Measurements from ENCODE around the gene ZNF462.

The ZNF462 gene

DNA sequence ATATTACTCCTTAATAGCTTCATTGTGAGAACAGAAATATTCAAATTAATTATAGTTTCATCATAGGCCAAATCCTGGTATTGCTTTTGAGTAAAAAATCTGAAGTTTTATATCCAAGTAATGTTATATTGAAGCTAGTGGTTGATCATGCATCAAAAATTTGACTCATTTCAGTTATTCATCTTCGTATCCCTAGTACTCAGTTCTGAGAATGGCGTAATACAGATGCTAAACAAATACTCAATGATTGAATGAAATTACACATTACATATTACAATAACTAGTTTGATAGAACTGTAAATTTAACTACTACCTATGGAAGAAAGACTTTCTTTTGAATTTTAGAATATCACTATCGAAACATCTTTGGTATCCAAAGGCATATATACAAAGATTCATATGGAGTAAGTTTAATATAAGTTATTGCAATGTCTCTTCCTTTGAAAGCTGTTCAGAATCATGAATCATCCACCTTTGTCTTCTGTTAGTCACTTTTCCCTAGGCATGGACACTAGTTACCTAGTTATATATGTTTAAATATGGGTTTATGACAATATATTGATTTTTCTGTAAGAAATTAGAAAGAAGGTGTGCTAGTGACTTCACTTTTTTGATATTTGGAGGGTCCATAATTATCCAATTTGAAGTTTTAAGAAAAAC lies 5.0 kb upstream of the ZNF462 start:
- Mint-ChIP-seq H3K36me3 (peaks cover 0 to 2% of the 10 kb centered on the region in 2 donors), H3K4me1 (peaks cover 18 to 32% of the 10 kb centered on the region in 2 donors), H3K27ac (no peak overlapping the region), H3K27me3 (peaks cover 49 to 51% of the 10 kb centered on the region in 2 donors), H3K9me3 (no peaks in the 10 kb centered on the region), H3K4me3 (no peak overlapping the region)
- ATAC-seq (replicated peaks) (no peak), DNase-seq (no peak)

GRCh38 chr9:106859957-106860720 lies 2.8 kb upstream of the ZNF462 start:
- H3K4me3 Mint-ChIP-seq: peak overlapping the region; percentile 52 to 82
- DNase-seq: no peak
- no peak for ATAC-seq (replicated peaks)
- peaks cover 0 to 2% of the 10 kb centered on the region in 2 donors for H3K36me3 Mint-ChIP-seq
- peaks cover 29 to 51% of the 10 kb centered on the region in 2 donors for H3K4me1 Mint-ChIP-seq
- no peaks in the 10 kb centered on the region for H3K9me3 Mint-ChIP-seq
- peaks cover 69 to 70% of the 10 kb centered on the region in 2 donors for H3K27me3 Mint-ChIP-seq
- peak overlapping the region; percentile 72 for H3K27ac Mint-ChIP-seq

DNA sequence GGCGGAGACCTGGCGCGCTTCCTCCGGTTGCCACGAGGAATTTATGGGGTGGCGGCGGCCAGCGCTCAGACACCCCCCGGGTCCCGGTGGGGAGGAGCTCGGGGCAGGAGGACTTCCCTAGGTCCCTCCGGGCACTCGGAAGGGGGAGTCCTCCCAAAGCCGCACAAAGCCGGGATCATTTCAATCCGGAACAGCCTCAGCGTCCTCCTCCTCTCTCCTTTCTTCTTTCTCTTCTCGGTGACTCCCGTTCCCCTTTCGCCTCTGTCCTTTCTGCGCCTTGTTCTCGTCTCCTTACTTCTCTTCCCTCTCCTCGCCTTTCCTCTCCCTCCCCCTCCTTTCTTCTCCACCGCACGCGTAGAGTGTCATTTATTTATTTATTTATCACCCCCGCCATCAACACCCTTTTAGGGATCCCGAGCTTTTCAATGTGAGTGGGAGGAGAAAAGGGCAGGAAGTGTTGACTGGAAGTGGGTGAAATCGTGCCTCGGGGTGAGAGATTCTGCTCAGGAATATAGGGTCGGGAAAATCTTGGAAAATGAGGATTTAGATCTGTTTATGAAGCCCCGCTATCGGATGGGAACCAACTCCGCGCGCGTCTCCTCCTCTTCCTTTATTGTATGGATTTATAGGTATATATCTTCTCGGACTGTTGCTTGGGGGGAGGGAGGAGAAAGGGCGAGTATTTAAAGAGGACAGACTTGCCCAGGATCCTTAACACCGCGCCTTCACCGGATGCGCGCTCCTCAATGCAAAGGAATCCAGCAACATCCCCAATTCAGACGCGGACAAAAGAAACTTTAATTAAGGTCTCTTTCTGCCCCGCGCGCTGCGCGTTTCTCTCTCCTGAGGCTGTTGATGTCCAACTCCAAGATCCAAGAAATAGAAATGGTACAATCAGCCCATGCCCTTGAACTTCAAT lies 2.0 kb upstream of the ZNF462 start:
- peak overlapping the region; percentile 52 to 82 for H3K4me3 Mint-ChIP-seq
- ATAC-seq (replicated peaks) (no peak), DNase-seq (no peak)
- peaks cover 0 to 2% of the 10 kb centered on the region in 2 donors for H3K36me3 Mint-ChIP-seq
- H3K4me1 Mint-ChIP-seq: peaks cover 29 to 51% of the 10 kb centered on the region in 2 donors
- H3K27ac Mint-ChIP-seq: peak overlapping the region; percentile 72
- H3K9me3 Mint-ChIP-seq: no peaks in the 10 kb centered on the region
- peaks cover 78% of the 10 kb centered on the region in 2 donors for H3K27me3 Mint-ChIP-seq

DNA sequence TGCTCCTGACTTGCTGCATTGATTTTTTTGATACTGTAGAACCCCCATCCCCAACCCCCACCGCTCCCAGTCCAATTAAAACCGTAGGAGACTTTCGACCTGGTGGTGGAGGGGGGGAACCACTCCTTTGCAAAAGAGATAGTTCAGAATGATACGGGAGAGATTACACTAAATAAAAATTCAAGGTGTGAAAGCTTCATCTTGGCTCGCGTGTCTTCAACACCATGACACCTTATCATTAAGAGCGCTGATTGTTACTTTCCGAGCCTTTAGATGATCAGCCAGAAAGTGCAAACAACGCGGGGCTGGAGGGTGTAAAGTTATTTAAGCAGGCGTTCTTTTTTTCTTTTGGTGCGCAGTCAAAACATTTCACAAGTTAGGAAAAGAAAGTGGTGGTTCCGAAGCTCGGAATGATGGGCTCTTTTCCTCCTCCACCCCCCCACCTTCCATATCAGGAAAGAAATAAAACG lies 1.3 kb upstream of the ZNF462 start:
- peaks cover 0 to 2% of the 10 kb centered on the region in 2 donors for H3K36me3 Mint-ChIP-seq
- peaks cover 29 to 51% of the 10 kb centered on the region in 2 donors for H3K4me1 Mint-ChIP-seq
- H3K4me3 Mint-ChIP-seq: peak overlapping the region; percentile 52 to 82
- peaks cover 78 to 79% of the 10 kb centered on the region in 2 donors for H3K27me3 Mint-ChIP-seq
- H3K27ac Mint-ChIP-seq: peak overlapping the region; percentile 72
- H3K9me3 Mint-ChIP-seq: no peaks in the 10 kb centered on the region
- DNase-seq: no peak
- ATAC-seq (replicated peaks): no peak

- Mint-ChIP-seq H3K4me1 (peaks cover 29 to 51% of the 10 kb centered on the region in 2 donors), H3K27ac (peak overlapping the region; percentile 5), H3K9me3 (no peaks in the 10 kb centered on the region), H3K4me3 (peak overlapping the region; percentile 80 to 82), H3K27me3 (peaks cover 73% of the 10 kb centered on the region in 2 donors), H3K36me3 (peaks cover 0 to 2% of the 10 kb centered on the region in 2 donors)
- ATAC-seq (replicated peaks): peak; percentile 40 to 45
- no peak for DNase-seq
These were observed 701 bp upstream of the ZNF462 start for GRCh38 chr9:106862110-106862820.

DNA sequence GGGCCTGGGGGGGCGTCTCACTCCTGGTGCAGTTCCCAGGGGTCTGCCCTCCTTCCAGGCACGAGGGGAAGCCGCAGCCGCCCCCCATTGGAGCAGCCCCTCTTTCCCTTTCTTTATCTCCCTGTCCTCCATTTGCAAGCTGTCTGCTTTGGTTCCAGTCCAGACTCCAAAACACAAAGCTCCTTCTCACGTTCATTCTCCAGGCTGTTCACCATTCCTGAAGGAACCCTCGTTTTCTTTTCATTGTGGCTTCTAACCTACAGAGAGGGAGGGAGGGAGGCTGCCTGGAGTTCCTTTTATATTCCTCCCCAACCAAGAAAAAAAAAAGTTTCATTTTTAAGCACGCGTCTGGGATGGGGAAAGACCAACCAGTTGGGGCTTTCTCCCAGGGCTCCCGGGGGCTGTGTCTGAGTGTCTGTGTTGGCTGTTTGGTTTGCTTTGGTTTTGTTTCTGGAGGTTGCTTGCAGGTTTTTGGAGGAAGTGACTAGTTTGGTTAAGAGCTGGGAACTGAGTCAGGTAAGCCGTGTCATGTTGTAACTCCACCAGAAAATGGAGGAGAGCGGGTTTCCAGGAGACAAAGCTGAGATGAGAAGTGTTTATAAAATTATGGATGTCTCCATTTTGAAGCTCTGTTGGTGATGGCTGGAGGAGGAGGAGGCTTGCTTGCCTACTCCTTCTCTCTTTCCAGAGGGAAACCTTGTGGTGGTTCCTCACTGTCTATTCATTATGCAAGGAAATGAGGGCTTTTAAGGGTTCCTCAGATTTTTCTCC lies 1.6 kb downstream of the ZNF462 start:
- no peak overlapping the region for H3K27ac Mint-ChIP-seq
- H3K27me3 Mint-ChIP-seq: peaks cover 59 to 61% of the 10 kb centered on the region in 2 donors
- H3K4me3 Mint-ChIP-seq: peak overlapping the region; percentile 68 to 82
- DNase-seq (no peak), ATAC-seq (replicated peaks) (peak in 1 of 2 donors; percentile 20)
- H3K36me3 Mint-ChIP-seq: peaks cover 0 to 2% of the 10 kb centered on the region in 2 donors
- H3K4me1 Mint-ChIP-seq: peaks cover 29 to 51% of the 10 kb centered on the region in 2 donors
- no peaks in the 10 kb centered on the region for H3K9me3 Mint-ChIP-seq

DNA sequence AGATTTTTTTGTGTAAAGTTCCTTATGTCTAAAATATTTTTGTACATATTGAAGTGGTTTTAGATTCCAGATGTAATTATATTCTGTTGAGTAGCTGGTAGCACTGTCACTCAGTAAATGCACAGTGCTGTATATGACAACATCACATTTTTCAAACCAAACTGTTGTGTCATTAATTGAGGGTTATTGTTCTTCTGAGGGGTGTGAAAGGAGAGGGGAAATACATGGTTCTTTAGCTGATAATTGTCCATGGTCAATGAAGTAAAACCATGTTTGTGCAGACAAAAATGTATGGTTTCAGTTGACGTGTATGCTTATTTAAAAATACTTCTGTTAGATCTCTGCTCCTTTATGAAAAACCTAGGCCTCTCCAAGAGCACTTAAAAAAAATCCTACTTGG lies 3.3 kb downstream of the ZNF462 start:
- peaks cover 42 to 44% of the 10 kb centered on the region in 2 donors for H3K27me3 Mint-ChIP-seq
- no peak for DNase-seq

GRCh38 chr9:106867286-106867685 lies 4.3 kb downstream of the ZNF462 start:
- Mint-ChIP-seq H3K27ac (no peak overlapping the region), H3K4me3 (no peak overlapping the region), H3K27me3 (peaks cover 35% of the 10 kb centered on the region in 2 donors), H3K4me1 (peaks cover 16 to 26% of the 10 kb centered on the region in 2 donors), H3K36me3 (no peaks in the 10 kb centered on the region), H3K9me3 (no peaks in the 10 kb centered on the region)
- no peak for DNase-seq
- ATAC-seq (replicated peaks): no peak

More for the DNA sequence above, 3.3 kb downstream of the ZNF462 start:
- Mint-ChIP-seq H3K4me3 (no peak overlapping the region), H3K4me1 (peaks cover 20 to 36% of the 10 kb centered on the region in 2 donors), H3K9me3 (no peaks in the 10 kb centered on the region), H3K27ac (no peak overlapping the region), H3K36me3 (no peaks in the 10 kb centered on the region)
- no peak for ATAC-seq (replicated peaks)

DNA sequence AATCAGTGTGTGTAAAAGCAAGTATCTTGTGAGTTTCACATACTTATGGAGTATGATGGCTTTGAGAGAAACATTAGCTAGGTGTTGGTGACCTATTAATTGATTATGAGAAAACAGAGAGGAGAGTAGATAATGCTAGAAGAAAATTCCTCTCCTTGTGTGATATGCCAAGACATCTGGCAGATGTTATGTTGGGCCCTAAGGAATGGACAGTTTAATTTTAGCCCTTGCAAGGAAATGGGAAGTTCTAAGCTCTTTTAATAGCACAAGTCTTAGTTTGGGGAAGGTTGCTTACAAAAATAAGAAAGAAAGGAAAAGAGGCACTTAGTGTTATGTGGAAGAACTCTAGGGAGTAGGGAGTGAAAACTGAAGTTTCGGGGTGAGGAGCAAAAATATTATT lies 5.1 kb downstream of the ZNF462 start:
- ATAC-seq (replicated peaks): no peak
- Mint-ChIP-seq H3K27me3 (peaks cover 27% of the 10 kb centered on the region in 2 donors), H3K4me3 (no peak overlapping the region), H3K9me3 (no peaks in the 10 kb centered on the region), H3K4me1 (peaks cover 9 to 18% of the 10 kb centered on the region in 2 donors), H3K27ac (no peak overlapping the region), H3K36me3 (no peaks in the 10 kb centered on the region)
- DNase-seq: no peak

GRCh38 chr9:106868565-106868964 lies 5.6 kb downstream of the ZNF462 start:
- Mint-ChIP-seq H3K36me3 (no peaks in the 10 kb centered on the region), H3K9me3 (no peaks in the 10 kb centered on the region), H3K27ac (no peak overlapping the region)

DNA sequence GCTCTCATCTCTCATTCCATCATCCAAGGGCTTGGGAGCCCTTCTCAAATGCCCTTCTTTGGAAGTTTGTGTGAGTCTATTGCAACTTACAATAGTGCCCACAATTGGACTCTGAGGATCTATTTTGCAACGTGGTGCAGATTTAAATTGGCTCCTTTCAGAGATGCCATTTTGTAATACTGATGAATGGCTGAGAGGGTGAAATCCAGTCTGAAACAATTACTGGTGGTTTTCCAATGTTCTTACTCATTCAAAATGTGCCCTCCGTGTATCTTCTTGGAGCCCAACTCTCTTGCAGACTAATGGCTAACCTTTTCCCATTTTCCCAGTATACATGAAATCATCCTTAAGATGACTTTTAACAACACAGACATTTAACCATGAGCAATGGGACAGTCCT lies 6.1 kb downstream of the ZNF462 start:
- no peaks in the 10 kb centered on the region for H3K36me3 Mint-ChIP-seq
- no peaks in the 10 kb centered on the region for H3K9me3 Mint-ChIP-seq
- no peak for DNase-seq
- peaks cover 2 to 8% of the 10 kb centered on the region in 2 donors for H3K4me1 Mint-ChIP-seq
- ATAC-seq (replicated peaks): no peak
- peaks cover 18% of the 10 kb centered on the region in 2 donors for H3K27me3 Mint-ChIP-seq
- H3K4me3 Mint-ChIP-seq: no peak overlapping the region
- H3K27ac Mint-ChIP-seq: no peak overlapping the region

More at GRCh38 chr9:106868565-106868964, 5.6 kb downstream of the ZNF462 start:
- H3K4me1 Mint-ChIP-seq: peaks cover 6 to 13% of the 10 kb centered on the region in 2 donors
- peaks cover 23% of the 10 kb centered on the region in 2 donors for H3K27me3 Mint-ChIP-seq
- ATAC-seq (replicated peaks): no peak
- no peak for DNase-seq
- H3K4me3 Mint-ChIP-seq: no peak overlapping the region

GRCh38 chr9:106869458-106869857 lies 6.5 kb downstream of the ZNF462 start:
- Mint-ChIP-seq H3K4me3 (no peak overlapping the region), H3K4me1 (peaks cover 0 to 4% of the 10 kb centered on the region in 2 donors), H3K27me3 (peaks cover 14% of the 10 kb centered on the region in 2 donors), H3K27ac (no peak overlapping the region), H3K9me3 (no peaks in the 10 kb centered on the region), H3K36me3 (no peaks in the 10 kb centered on the region)
- DNase-seq: no peak
- no peak for ATAC-seq (replicated peaks)

DNA sequence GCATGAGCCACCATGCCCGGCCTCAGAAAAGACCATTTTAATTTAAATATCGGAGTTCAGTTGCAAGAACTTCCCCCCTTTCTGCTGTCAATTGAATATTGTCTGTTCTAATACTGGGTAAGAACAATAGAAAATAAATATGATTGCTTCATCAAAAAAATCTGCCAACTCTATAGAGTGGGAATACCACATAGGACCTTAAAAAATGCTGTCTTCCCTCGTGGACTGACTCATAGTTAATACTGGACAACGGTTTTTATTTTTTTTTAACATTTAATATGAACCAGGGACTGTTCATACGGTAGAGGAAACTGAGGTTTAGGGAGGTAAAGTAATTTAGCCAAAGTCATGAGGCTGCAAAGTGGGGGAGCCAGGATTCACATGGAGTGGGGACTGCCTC lies 9.7 kb downstream of the ZNF462 start:
- no peaks in the 10 kb centered on the region for H3K36me3 Mint-ChIP-seq
- DNase-seq: no peak
- H3K27ac Mint-ChIP-seq: no peak overlapping the region
- H3K4me3 Mint-ChIP-seq: no peak overlapping the region
- H3K4me1 Mint-ChIP-seq: no peaks in the 10 kb centered on the region
- H3K9me3 Mint-ChIP-seq: no peaks in the 10 kb centered on the region
- no peak for ATAC-seq (replicated peaks)
- no peaks in the 10 kb centered on the region for H3K27me3 Mint-ChIP-seq
